Activated CD4-positive, alpha-beta T cell treated with anti-CD3 and anti-CD28 coated beads, Interleukin-2, amount 10 ng/mL, durations not matched to agents 7 days and 5 days (primary cell): ENCODE data around the gene MAN1B1. TPM values are rescaled to one million over a fixed set of nuclear protein-coding genes. Genes with fewer than 3 reads are reported as not detected.
A peak's percentile ranks its signal among the peaks of the same experiment; 100 is the strongest.
"Not testable (repeated sequence)": the region's sequence is repeated elsewhere in the genome, so short reads cannot be mapped to it uniquely, and the experiment has no call there.

Experiments used
- CTCF ChIA-PET: fragments of 350-600 bp; sonication (Branson Sonifier 250); formaldehyde crosslinking; loops from one replicate; lab custom pipeline; 2021; ENCODE audit warnings: antibody characterized with exemption; lab: Charles Lee
- POLR2A ChIA-PET: fragments of 350-600 bp; sonication (Branson Sonifier 250); formaldehyde crosslinking; loops from one replicate; lab custom pipeline; 2021; ENCODE audit warnings: antibody characterized with exemption; lab: Charles Lee
- DNase-seq: peaks from one replicate; pipeline ENCODE4 v3.0.0-alpha.2; 2020
- H3K27ac Mint-ChIP-seq: one replicate; pipeline ENCODE4 v1.8.0; 2021; ENCODE audit warnings: mild to moderate bottlenecking, moderate library complexity, mixed read lengths
- H3K27me3 Mint-ChIP-seq: one replicate; pipeline ENCODE4 v1.8.0; 2021; ENCODE audit warnings: mixed read lengths
- H3K36me3 Mint-ChIP-seq: one replicate; pipeline ENCODE4 v1.8.0; 2021; ENCODE audit warnings: low read depth, mixed read lengths
- H3K4me1 Mint-ChIP-seq: one replicate; pipeline ENCODE4 v1.8.0; 2021; ENCODE audit warnings: mixed read lengths
- H3K4me3 Mint-ChIP-seq: one replicate; pipeline ENCODE4 v1.8.0; 2021; ENCODE audit warnings: mild to moderate bottlenecking, moderate library complexity, mixed read lengths
- H3K9me3 Mint-ChIP-seq: one replicate; pipeline ENCODE4 v1.8.0; 2021; ENCODE audit warnings: mixed read lengths
- total RNA-seq, 2 experiments: library from RNA; stranded (reverse); gene quantifications; one replicate each; pipeline ENCODE4 v1.2.3, GENCODE V29; 2021

The MAN1B1 gene
- total RNA-seq, 2 experiments from 2014 or later, result 43.0 to 55.0 TPM

DNA sequence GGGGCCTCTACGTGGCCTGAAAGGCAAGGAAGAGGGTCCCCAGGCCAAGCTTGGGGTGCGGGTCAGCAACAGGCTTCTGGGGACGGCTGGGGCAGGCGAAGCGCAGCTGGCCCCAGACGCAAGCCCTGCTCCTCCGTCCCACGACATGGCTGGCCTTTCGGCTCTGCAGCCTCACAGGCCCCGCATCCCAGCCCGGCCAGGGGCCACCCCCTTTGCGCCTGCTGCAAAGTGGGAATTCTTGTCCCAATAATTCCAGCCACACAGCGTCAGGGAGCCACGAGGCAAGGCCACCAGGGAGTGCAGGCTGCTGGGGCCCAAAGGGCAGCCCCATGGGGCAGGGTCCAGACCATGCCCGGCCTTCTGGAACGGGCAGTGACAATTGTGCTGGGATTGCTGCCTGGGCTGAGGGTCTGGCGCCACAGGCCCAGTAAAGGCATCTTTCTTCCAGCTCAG lies 31.8 kb upstream of the MAN1B1 start:
- Mint-ChIP-seq H3K4me1 (no peaks in the 10 kb centered on the region), H3K4me3 (no peak overlapping the region), H3K27ac (no peak overlapping the region), H3K27me3 (peaks cover 18% of the 10 kb centered on the region), H3K9me3 (no peaks in the 10 kb centered on the region), H3K36me3 (no peaks in the 10 kb centered on the region)
- DNase-seq, result no peak
- CTCF ChIA-PET, result interaction anchor here (0.5 to 2.5 kb wide), 9 partner anchors 8 to 265 kb away, joined by 3 to 18 read pairs (median 5); partner anchors contain the start of genes AJM1 and NPDC1
- POLR2A ChIA-PET, result no interaction called here

DNA sequence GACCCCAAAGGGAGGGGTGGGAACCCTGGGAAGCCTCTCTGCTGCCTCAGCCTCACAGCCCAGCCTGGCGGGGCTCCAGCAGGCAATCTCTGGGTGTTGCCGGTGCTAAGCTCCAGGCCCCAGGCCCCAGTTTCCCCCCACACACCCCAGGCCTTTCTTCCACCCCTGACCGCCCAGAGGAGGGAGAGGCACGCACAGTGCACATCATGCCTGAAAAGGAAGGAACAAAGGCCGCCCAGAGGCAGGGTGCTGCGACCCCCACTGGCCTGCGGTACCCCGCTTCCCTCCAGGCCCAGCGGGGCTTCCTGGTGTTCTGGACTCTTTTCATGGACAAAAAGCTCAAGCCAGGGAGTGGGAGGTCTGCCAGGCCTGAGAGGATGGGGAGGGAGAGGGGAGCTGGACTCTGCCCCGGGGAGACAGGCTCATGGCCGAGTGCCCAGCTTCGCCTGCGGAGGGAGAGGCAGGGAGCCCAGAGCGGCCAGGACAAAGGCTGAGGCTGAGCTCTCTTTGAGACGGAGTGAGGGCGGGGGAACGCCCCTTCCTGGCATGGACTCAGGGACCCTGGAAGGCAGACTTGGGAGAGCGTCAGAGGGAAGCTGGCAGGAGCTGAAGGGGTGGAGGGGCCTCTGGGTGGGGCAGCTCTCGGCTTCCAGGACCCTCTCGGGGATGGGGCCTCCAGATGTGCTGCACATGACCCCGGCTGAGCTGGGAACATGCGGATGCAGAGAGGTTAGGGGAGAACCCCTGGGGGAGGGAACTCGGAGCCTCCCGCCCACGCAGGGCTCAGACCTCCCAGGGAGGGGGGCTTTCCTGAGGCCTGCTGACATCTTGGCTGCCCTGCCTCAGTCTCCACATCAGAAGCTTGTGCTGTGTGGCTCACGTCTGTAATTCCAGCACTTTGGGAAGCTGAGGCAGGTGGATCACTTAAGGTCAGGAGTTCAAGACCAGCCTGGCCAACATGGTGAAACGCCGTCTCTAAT lies 31.1 kb upstream of the MAN1B1 start:
- Mint-ChIP-seq H3K9me3 (no peaks in the 10 kb centered on the region), H3K4me1 (no peaks in the 10 kb centered on the region), H3K4me3 (no peak overlapping the region), H3K27me3 (peaks cover 13% of the 10 kb centered on the region), H3K36me3 (no peaks in the 10 kb centered on the region), H3K27ac (no peak overlapping the region)
- DNase-seq, result no peak
- CTCF ChIA-PET, result interaction anchor here (1.0 to 2.5 kb wide), 8 partner anchors 8 to 213 kb away, joined by 3 to 18 read pairs (median 6); partner anchors contain the start of genes AJM1 and NPDC1
- POLR2A ChIA-PET, result no interaction called here

DNA sequence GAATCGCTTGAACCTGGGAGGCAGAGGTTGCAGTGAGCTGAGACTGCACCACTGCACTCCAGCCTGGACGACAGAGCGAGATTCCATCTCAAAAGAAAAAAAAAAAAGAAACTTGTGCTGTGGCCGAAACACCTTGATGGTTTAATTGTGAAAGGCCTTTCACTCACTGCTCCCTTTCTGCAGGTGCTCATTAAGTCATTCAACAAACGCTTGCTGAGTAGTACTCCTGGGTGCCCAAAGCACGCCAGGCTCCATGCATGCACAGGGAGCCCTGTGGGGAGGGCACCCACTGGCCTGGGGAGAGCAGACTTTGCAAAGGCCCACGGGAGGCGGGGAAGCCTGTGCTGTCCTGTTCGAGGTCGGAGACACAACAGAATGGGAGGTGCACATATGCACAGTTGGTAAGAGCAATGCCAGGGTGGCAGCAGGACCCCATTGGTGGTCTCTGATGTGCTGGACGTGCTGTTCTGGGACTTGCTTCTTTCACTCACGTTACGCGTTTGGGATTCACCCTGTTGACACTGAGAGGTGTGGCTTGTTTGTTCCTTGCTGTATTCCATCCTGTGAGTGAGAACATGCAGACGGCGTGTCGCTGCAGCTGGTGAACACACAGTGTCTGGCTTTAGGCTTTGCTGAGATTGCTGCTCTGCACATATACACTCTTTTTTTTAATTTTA lies 29.9 kb upstream of the MAN1B1 start:
- no peak for DNase-seq
- Mint-ChIP-seq H3K36me3 (no peaks in the 10 kb centered on the region), H3K9me3 (no peaks in the 10 kb centered on the region), H3K4me1 (no peaks in the 10 kb centered on the region), H3K27ac (no peak overlapping the region), H3K4me3 (no peak overlapping the region), H3K27me3 (peaks cover 13% of the 10 kb centered on the region)
- ChIA-PET CTCF (interaction anchor here (1.9 to 2.5 kb wide), 2 partner anchors 9 to 10 kb away, joined by 8 to 18 read pairs; partner anchors contain the start of gene NPDC1), POLR2A (no interaction called here)

DNA sequence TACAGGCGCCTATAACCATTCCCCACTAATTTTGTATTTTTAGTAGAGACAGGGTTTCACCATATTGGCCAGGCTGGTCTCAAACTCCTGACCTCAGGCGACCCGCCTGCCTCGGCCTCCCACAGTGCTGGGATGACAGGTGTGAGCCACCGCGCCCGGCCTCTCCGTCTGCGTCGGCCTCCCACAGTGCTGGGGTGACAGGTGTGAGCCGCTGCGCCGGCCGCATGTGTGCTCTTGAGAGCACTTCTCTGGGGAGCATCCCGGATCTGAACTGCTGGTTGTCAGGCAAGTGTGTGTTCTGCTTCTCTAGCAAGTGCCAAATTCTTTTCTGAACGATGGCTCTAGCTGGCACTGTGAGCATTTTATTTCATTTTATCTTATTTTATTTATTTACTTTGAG lies 29.2 kb upstream of the MAN1B1 start:
- Mint-ChIP-seq H3K27ac (no peak overlapping the region), H3K9me3 (no peaks in the 10 kb centered on the region), H3K4me3 (no peak overlapping the region), H3K36me3 (no peaks in the 10 kb centered on the region), H3K4me1 (no peaks in the 10 kb centered on the region), H3K27me3 (peaks cover 6% of the 10 kb centered on the region)
- CTCF ChIA-PET, result interaction anchor here (1.9 to 2.7 kb wide), 3 partner anchors 10 to 22 kb away, joined by 7 to 14 read pairs (median 13); no protein-coding TSS in a partner anchor
- no peak for DNase-seq
- POLR2A ChIA-PET, result no interaction called here

DNA sequence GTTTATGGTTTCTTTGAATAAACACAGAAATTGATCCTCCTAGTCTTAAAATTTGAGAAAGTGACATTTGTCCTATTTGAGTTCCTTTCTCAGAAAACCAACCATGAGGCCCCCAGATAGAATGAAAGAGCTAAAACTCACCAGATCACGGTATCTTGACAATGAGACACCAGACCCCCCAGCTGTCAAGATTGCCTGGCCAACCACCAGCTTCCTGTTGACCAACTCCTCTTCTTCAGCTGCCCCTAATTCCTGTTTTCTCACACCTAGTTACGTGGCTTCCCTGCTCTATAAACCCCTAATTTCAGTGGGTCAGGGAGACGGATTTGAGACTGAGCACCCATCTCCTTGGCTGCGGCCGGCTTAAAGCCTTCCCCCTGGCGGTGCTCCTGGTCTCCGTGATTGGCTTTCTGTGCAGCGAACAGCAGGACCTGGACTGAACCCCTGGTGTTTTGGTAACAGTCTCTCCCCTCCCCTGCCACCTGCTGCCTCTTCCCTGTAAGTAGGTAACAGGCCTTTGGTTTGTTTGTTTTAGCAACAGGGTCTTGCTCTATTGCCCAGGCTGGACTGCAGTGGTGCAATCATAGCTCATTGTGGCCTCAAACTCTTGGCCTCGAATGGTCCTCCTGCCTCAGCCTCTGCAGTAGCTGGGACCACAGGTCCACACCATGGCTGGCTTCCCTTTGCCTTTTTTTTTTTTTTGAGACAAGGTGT lies 28.1 kb upstream of the MAN1B1 start:
- peaks cover 2% of the 10 kb centered on the region for H3K27me3 Mint-ChIP-seq
- no peaks in the 10 kb centered on the region for H3K36me3 Mint-ChIP-seq
- ChIA-PET POLR2A (no interaction called here), CTCF (interaction anchor here (0.8 to 2.7 kb wide), 6 partner anchors 9 to 178 kb away, joined by 3 to 14 read pairs (median 6); partner anchors contain the start of genes C8G and FBXW5)
- H3K4me1 Mint-ChIP-seq, result no peaks in the 10 kb centered on the region
- DNase-seq, result no peak
- H3K27ac Mint-ChIP-seq, result no peak overlapping the region
- H3K4me3 Mint-ChIP-seq, result no peak overlapping the region
- no peaks in the 10 kb centered on the region for H3K9me3 Mint-ChIP-seq

DNA sequence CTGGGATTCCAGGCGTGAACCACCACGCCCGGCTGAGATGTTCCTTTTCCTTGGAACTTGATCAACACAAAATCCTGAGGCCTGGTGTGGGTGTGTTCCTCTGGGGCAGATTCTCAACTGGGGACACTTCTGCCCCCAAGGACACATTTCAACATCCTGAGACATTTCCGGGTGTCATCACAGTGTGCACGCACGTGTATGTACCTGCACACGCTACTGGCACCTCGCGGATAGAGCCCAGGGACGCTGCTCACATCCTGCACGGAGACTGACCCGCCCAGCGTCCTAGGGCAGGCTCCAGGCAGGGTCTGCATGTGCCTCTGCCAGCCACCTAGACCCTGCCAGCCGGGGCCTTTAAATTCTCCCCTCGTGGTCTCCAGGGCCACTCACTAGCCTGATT lies 24.4 kb upstream of the MAN1B1 start:
- DNase-seq, result no peak
- Mint-ChIP-seq H3K36me3 (peaks cover 5% of the 10 kb centered on the region), H3K4me3 (no peak overlapping the region), H3K4me1 (no peaks in the 10 kb centered on the region), H3K27ac (no peak overlapping the region), H3K27me3 (no peaks in the 10 kb centered on the region), H3K9me3 (no peaks in the 10 kb centered on the region)
- POLR2A ChIA-PET, result no interaction called here
- CTCF ChIA-PET, result interaction anchor here (1.9 to 10.6 kb wide), 2 partner anchors 24 to 28 kb away, joined by 6 to 157 read pairs; partner anchors contain the start of genes ABCA2, FUT7 and MAN1B1

DNA sequence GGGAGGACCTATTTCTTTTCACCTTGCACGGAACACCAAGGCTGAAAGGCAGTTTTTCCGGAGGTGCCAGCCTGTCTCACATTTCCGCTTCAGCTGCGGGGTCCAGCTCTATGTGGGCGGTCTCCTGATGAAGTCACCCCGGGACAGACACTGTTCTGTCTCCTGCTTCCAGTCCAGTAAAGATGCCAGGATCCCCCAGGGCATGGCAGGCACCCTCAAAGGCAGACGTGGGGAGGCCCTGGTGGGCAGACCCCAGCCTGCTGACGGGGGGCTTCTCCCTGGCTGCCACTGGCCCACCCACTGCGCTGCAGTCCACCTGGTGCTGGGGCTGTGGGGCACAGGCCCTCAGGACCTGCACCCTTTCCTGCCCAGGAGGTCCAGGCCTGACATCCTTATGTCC lies 24.0 kb upstream of the MAN1B1 start:
- CTCF ChIA-PET, result interaction anchor here (1.9 to 10.6 kb wide), 2 partner anchors 24 to 28 kb away, joined by 6 to 157 read pairs; partner anchors contain the start of genes ABCA2, FUT7 and MAN1B1
- POLR2A ChIA-PET, DNase-seq: not testable (repeated sequence)

DNA sequence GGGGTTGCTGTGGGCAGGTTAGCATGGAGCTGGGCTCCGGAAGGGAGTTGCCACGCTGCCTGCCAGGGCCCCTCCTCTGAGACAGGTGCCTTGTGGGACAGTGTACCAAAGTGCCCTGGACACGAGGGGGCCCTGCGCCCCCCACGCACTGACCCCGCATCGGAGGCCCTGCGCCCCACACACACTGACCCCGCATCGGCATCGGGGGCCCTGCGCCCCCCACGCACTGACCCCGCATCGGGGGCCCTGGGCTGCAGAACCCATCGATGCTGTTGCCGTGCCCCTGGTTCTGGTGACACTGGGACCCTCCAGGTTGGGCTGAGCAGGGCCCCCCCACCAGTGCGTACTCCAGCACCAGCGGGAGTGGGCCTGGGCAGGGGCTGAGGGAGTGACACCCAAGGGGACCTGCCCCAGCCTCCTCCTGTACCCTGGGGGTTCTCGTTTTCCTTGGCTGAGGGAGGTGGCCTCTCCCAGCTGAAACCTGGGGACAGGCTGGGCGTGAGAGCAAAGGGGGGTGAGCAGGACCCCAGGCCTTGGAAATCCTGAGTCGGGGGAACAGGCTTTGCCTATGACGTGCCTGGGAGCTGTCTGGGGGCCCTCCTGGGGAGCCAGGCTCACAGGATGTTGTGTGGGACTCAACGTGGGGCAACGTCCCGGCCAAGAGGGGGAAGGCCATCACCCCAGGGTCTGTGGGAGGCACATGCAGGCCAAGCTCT lies 23.3 kb upstream of the MAN1B1 start:
- POLR2A ChIA-PET, result no interaction called here
- CTCF ChIA-PET, result interaction anchor here (0.8 to 10.6 kb wide), 10 partner anchors 8 to 275 kb away, joined by 3 to 157 read pairs (median 4); partner anchors contain the start of genes ABCA2, FUT7, MAN1B1 and NPDC1
- DNase-seq, result no peak
- H3K27me3 Mint-ChIP-seq, result no peaks in the 10 kb centered on the region
- no peaks in the 10 kb centered on the region for H3K9me3 Mint-ChIP-seq
- H3K27ac Mint-ChIP-seq, result no peak overlapping the region
- H3K4me3 Mint-ChIP-seq, result no peak overlapping the region
- H3K4me1 Mint-ChIP-seq, result peaks cover 9% of the 10 kb centered on the region
- peaks cover 10% of the 10 kb centered on the region for H3K36me3 Mint-ChIP-seq

More for the DNA sequence above, 24.0 kb upstream of the MAN1B1 start:
- H3K4me3 Mint-ChIP-seq, H3K9me3 Mint-ChIP-seq, H3K27me3 Mint-ChIP-seq, H3K27ac Mint-ChIP-seq, H3K36me3 Mint-ChIP-seq, H3K4me1 Mint-ChIP-seq: not testable (repeated sequence)

DNA sequence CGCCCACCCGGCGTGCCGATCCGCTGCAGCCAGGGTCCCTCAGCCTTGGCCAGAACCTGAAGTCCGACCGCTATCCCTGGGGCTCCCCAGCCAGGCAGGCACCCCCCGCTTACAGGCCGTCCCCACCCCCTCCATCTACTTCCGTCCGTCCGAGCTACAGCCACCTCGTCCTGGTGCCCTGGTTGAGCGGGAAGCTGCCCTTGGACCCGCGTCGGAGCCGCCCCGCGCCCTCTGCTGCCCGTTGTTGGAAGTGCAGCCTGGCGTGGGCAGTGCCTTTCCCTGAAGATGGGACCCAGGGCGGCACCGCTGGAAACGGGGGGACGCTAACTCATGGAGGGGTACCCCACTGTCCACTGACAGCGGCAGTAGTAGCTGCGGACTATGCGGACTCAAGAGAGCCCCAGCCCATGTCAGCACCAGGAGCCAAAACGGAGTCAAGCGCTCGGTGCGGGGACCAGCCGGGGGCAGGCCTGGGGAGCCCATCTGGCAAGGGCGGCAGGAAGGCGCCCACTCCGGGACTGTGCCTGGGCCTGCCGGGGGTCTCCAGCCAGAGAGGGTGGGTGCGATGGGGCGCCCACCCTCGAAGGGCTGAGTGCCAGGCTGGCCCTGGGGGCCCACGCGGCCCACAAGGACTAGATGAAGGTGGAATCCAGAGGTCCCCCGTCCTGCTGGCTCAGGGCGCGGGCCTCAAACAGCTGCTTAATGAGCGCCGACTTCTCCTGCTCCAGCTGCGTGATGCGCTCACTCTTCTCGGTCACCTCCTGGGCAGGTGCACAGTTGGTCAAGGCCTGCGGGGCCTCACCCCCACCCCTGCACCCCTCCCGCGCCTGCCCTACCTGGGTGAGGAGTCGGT lies 22.5 kb upstream of the MAN1B1 start:
- no peaks in the 10 kb centered on the region for H3K27me3 Mint-ChIP-seq
- CTCF ChIA-PET, result interaction anchor here (0.8 to 10.6 kb wide), 10 partner anchors 9 to 276 kb away, joined by 3 to 157 read pairs (median 4); partner anchors contain the start of genes ABCA2, FUT7, MAN1B1 and NPDC1
- H3K9me3 Mint-ChIP-seq, result no peaks in the 10 kb centered on the region
- H3K27ac Mint-ChIP-seq, result no peak overlapping the region
- H3K4me1 Mint-ChIP-seq, result peaks cover 12% of the 10 kb centered on the region
- no peak overlapping the region for H3K4me3 Mint-ChIP-seq
- H3K36me3 Mint-ChIP-seq, result peaks cover 10% of the 10 kb centered on the region
- POLR2A ChIA-PET, result no interaction called here
- peak; percentile 56 for DNase-seq

DNA sequence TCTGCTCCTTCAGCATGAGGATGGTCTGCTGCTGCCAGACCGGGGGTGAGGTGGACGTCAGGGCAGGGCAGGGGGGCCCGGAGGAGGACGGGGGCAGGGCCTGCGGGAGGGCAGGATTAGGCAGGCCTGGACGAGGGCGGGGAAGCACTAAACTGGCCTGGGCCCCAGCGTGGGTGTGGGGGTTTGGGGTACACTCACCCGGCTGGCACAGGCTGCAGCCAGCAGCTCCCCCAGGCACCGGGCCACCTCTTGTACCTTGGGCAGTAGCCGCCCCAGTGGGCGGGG lies 22.0 kb upstream of the MAN1B1 start:
- DNase-seq, result no peak
- Mint-ChIP-seq H3K27me3 (no peaks in the 10 kb centered on the region), H3K36me3 (peaks cover 10% of the 10 kb centered on the region), H3K4me1 (peaks cover 12% of the 10 kb centered on the region), H3K9me3 (no peaks in the 10 kb centered on the region), H3K27ac (no peak overlapping the region), H3K4me3 (no peak overlapping the region)
- ChIA-PET CTCF (interaction anchor here (1.2 to 10.6 kb wide), 5 partner anchors 9 to 273 kb away, joined by 3 to 157 read pairs (median 8); partner anchors contain the start of genes ABCA2, FUT7 and NPDC1), POLR2A (no interaction called here)
